Measurements from ENCODE around the gene TMEM222. TPM values are rescaled to one million over a fixed set of nuclear protein-coding genes. Genes with fewer than 3 reads are reported as not detected.

TMEM222 gene
- total RNA-seq, 1 donor from 2014 or later, result 7.4 TPM

GRCh38 chr1:27338751-27339150 is 16.8 kb downstream of the TMEM222 start:
- peak overlapping the region; percentile 76 for H3K27ac ChIP-seq
- H3K9ac ChIP-seq, result no peak overlapping the region
- peak; percentile 81 for DNase-seq (ENCODE audit: low spot score)
- no peak overlapping the region for H2AFZ ChIP-seq (replicated peaks)
- no peaks in the 10 kb centered on the region for H3K79me2 ChIP-seq (ENCODE audit: low read depth)
- Mint-ChIP-seq H3K4me3 (peak overlapping the region; percentile 69), H3K4me1 (peaks cover 43% of the 10 kb centered on the region), H3K27ac (peak overlapping the region; percentile 98), H3K27me3 (ENCODE audit: insufficient read depth, low read depth) (peaks cover 15% of the 10 kb centered on the region), H3K36me3 (peaks cover 9% of the 10 kb centered on the region), H3K9me3 (no peaks in the 10 kb centered on the region)
- H3K4me2 ChIP-seq, result peak overlapping the region; percentile 70
- H3K4me3 ChIP-seq, result no peak overlapping the region
- no peak for TF ChIP-seq EZH2phosphoT487 (IDR thresholded peaks at IDR 0.05)
- peaks cover 42% of the 10 kb centered on the region for H3K4me1 ChIP-seq
- H3K27me3 ChIP-seq, result no peaks in the 10 kb centered on the region
- H3K9me3 ChIP-seq (ENCODE audit: low read depth), result no peaks in the 10 kb centered on the region
- no peaks in the 10 kb centered on the region for H3K36me3 ChIP-seq
- H4K20me1 ChIP-seq (ENCODE audit: low read depth), result no peaks in the 10 kb centered on the region
- H3F3A ChIP-seq (ENCODE audit: low read depth), result peaks cover 40% of the 10 kb centered on the region

GRCh38 chr1:27339213-27339612 is 17.2 kb downstream of the TMEM222 start:
- Histone ChIP-seq H3K27me3 (no peaks in the 10 kb centered on the region), H3K36me3 (no peaks in the 10 kb centered on the region), H3K4me3 (no peak overlapping the region), H3K27ac (peak overlapping the region; percentile 76), H3K9ac (no peak overlapping the region), H4K20me1 (ENCODE audit: low read depth) (no peaks in the 10 kb centered on the region), H3K9me3 (ENCODE audit: low read depth) (no peaks in the 10 kb centered on the region), H3K4me2 (peak overlapping the region; percentile 70), H3F3A (ENCODE audit: low read depth) (peaks cover 40% of the 10 kb centered on the region), H2AFZ (replicated peaks) (no peak overlapping the region), H3K79me2 (ENCODE audit: low read depth) (no peaks in the 10 kb centered on the region), H3K4me1 (peaks cover 42% of the 10 kb centered on the region)
- TF ChIP-seq EZH2 (IDR thresholded peaks at IDR 0.05), result no peak
- TF ChIP-seq EZH2phosphoT487 (IDR thresholded peaks at IDR 0.05), result no peak
- no peak for TF ChIP-seq CTCF (IDR thresholded peaks at IDR 0.05)
- Mint-ChIP-seq H3K9me3 (no peaks in the 10 kb centered on the region), H3K27me3 (ENCODE audit: insufficient read depth, low read depth) (peaks cover 15% of the 10 kb centered on the region), H3K27ac (peak overlapping the region; percentile 98), H3K4me3 (peak overlapping the region; percentile 69), H3K4me1 (peaks cover 43% of the 10 kb centered on the region), H3K36me3 (peaks cover 7% of the 10 kb centered on the region)
- DNase-seq (ENCODE audit: low spot score), result no peak

- Mint-ChIP-seq H3K27me3 (ENCODE audit: insufficient read depth, low read depth) (peaks cover 18% of the 10 kb centered on the region), H3K27ac (peak within 1 kb of the TSS; percentile 86), H3K4me3 (peak within 1 kb of the TSS; percentile 64), H3K4me1 (peaks cover 43% of the 10 kb centered on the region), H3K9me3 (no peaks in the 10 kb centered on the region), H3K36me3 (peaks cover 1% of the 10 kb centered on the region)
- Histone ChIP-seq H3K4me3 (peak within 1 kb of the TSS; percentile 38), H3K4me1 (peaks cover 42% of the 10 kb centered on the region), H3K79me2 (ENCODE audit: low read depth) (no peaks in the 10 kb centered on the region), H3K27me3 (no peaks in the 10 kb centered on the region), H3K4me2 (peak within 1 kb of the TSS; percentile 81), H3F3A (ENCODE audit: low read depth) (peaks cover 40% of the 10 kb centered on the region), H4K20me1 (ENCODE audit: low read depth) (no peaks in the 10 kb centered on the region), H3K9me3 (ENCODE audit: low read depth) (no peaks in the 10 kb centered on the region), H3K36me3 (no peaks in the 10 kb centered on the region), H3K9ac (no peak within 1 kb of the TSS), H3K27ac (peak within 1 kb of the TSS; percentile 6), H2AFZ (replicated peaks) (no peak within 1 kb of the TSS)
- peak; percentile 80 for DNase-seq (ENCODE audit: low spot score)
- TF ChIP-seq EZH2phosphoT487 (IDR thresholded peaks at IDR 0.05) (no peak), EZH2 (IDR thresholded peaks at IDR 0.05) (no peak), CTCF (IDR thresholded peaks at IDR 0.05) (no peak)
These were observed 19.7 kb downstream of the TMEM222 start, which contains the start of gene SYTL1 for GRCh38 chr1:27341525-27342252. SYTL1 (plus strand) TSS chr1:27342022; CDS start chr1:27345335, 3,313 bp downstream.

GRCh38 chr1:27342391-27342777 is 20.4 kb downstream of the TMEM222 start:
- no peak for TF ChIP-seq EZH2phosphoT487 (IDR thresholded peaks at IDR 0.05)
- TF ChIP-seq EZH2 (IDR thresholded peaks at IDR 0.05), result no peak
- TF ChIP-seq CTCF (IDR thresholded peaks at IDR 0.05), result no peak
- peaks cover 40% of the 10 kb centered on the region for H3F3A ChIP-seq (ENCODE audit: low read depth)
- H3K4me2 ChIP-seq, result peak overlapping the region; percentile 81
- no peaks in the 10 kb centered on the region for H3K36me3 ChIP-seq
- H3K9me3 Mint-ChIP-seq, result no peaks in the 10 kb centered on the region
- peak overlapping the region; percentile 28 for H3K4me3 Mint-ChIP-seq
- H3K27me3 Mint-ChIP-seq (ENCODE audit: insufficient read depth, low read depth), result peaks cover 22% of the 10 kb centered on the region
- no peak overlapping the region for H3K27ac ChIP-seq
- H3K4me1 ChIP-seq, result peaks cover 42% of the 10 kb centered on the region
- DNase-seq (ENCODE audit: low spot score), result no peak
- no peaks in the 10 kb centered on the region for H4K20me1 ChIP-seq (ENCODE audit: low read depth)
- peak overlapping the region; percentile 26 for H3K27ac Mint-ChIP-seq
- H3K4me1 Mint-ChIP-seq, result peaks cover 43% of the 10 kb centered on the region
- no peaks in the 10 kb centered on the region for H3K9me3 ChIP-seq (ENCODE audit: low read depth)
- H3K27me3 ChIP-seq, result no peaks in the 10 kb centered on the region
- peak overlapping the region; percentile 38 for H3K4me3 ChIP-seq
- no peaks in the 10 kb centered on the region for H3K79me2 ChIP-seq (ENCODE audit: low read depth)
- no peak overlapping the region for H2AFZ ChIP-seq (replicated peaks)
- no peak overlapping the region for H3K9ac ChIP-seq
- H3K36me3 Mint-ChIP-seq, result no peaks in the 10 kb centered on the region
